ENCODE data around the gene USP27X. TPM values are rescaled to one million over a fixed set of nuclear protein-coding genes. Genes with fewer than 3 reads are reported as not detected.

The USP27X gene
- total RNA-seq, 2 donors from 2014 or later: 1.2 to 3.1 TPM

- ATAC-seq (no peak), DNase-seq (ENCODE audit: low spot score in 2 of 2) (no peak)
- Mint-ChIP-seq H3K36me3 (peaks cover 0 to 6% of the 10 kb centered on the region in 2 donors), H3K27ac (no peak overlapping the region), H3K9me3 (no peaks in the 10 kb centered on the region)
Measured at GRCh38 chrX:49877397-49878101, 1.7 kb upstream of the USP27X start.

- peak overlapping the region in 1 of 2 donors; percentile 67 for H3K27ac Mint-ChIP-seq
- ATAC-seq (no peak), DNase-seq (ENCODE audit: low spot score in 2 of 2) (no peak)
- H3K36me3 Mint-ChIP-seq: peaks cover 0 to 6% of the 10 kb centered on the region in 2 donors
- H3K9me3 Mint-ChIP-seq: no peaks in the 10 kb centered on the region
Measured at GRCh38 chrX:49878128-49878833, 1.0 kb upstream of the USP27X start.

GRCh38 chrX:49879656-49880277 lies 483 bp downstream of the USP27X start:
- ATAC-seq (peak in 1 of 2 donors; percentile 2), DNase-seq (ENCODE audit: low spot score in 2 of 2) (no peak)
- peaks cover 0 to 6% of the 10 kb centered on the region in 2 donors for H3K36me3 Mint-ChIP-seq

GRCh38 chrX:49880668-49881067 lies 1.4 kb downstream of the USP27X start:
- no peak for ATAC-seq
- peaks cover 0 to 6% of the 10 kb centered on the region in 2 donors for H3K36me3 Mint-ChIP-seq
- no peaks in the 10 kb centered on the region for H3K9me3 Mint-ChIP-seq
- no peak overlapping the region for H3K27ac Mint-ChIP-seq
- no peak for DNase-seq (ENCODE audit: low spot score in 2 of 2)

More at GRCh38 chrX:49879656-49880277, 483 bp downstream of the USP27X start:
- peak overlapping the region in 1 of 2 donors; percentile 30 for H3K27ac Mint-ChIP-seq
- no peaks in the 10 kb centered on the region for H3K9me3 Mint-ChIP-seq

- peaks cover 0 to 6% of the 10 kb centered on the region in 2 donors for H3K36me3 Mint-ChIP-seq
- H3K9me3 Mint-ChIP-seq: no peaks in the 10 kb centered on the region
- DNase-seq (ENCODE audit: low spot score in 2 of 2): peak in 1 of 2 donors; percentile 58
- peak; percentile 18 to 49 for ATAC-seq
- peak overlapping the region in 1 of 2 donors; percentile 8 for H3K27ac Mint-ChIP-seq
Measured at GRCh38 chrX:49884290-49884862, 5.1 kb downstream of the USP27X start.

GRCh38 chrX:49892542-49892941 lies 13.3 kb downstream of the USP27X start:
- no peak for ATAC-seq
- Mint-ChIP-seq H3K36me3 (peaks cover 9 to 10% of the 10 kb centered on the region in 2 donors), H3K9me3 (peaks cover 9% of the 10 kb centered on the region in 2 donors), H3K27ac (no peak overlapping the region)
- DNase-seq (ENCODE audit: low spot score in 2 of 2): no peak

- ATAC-seq: no peak
- Mint-ChIP-seq H3K27ac (no peak overlapping the region), H3K9me3 (peaks cover 9% of the 10 kb centered on the region in 2 donors), H3K36me3 (peaks cover 9 to 12% of the 10 kb centered on the region in 2 donors)
- DNase-seq (ENCODE audit: low spot score in 2 of 2): no peak
Measured at GRCh38 chrX:49896951-49897350, 17.7 kb downstream of the USP27X start.

GRCh38 chrX:49901048-49901447 lies 21.8 kb downstream of the USP27X start:
- Mint-ChIP-seq H3K9me3 (peaks cover 9% of the 10 kb centered on the region in 2 donors), H3K36me3 (peaks cover 9 to 12% of the 10 kb centered on the region in 2 donors), H3K27ac (no peak overlapping the region)
- DNase-seq (ENCODE audit: low spot score in 2 of 2) (no peak), ATAC-seq (no peak)

GRCh38 chrX:49910344-49910743 lies 31.1 kb downstream of the USP27X start:
- DNase-seq (ENCODE audit: low spot score in 2 of 2) (no peak), ATAC-seq (peak in 1 of 2 donors; percentile 38)
- peak overlapping the region in 1 of 2 donors; percentile 56 for H3K27ac Mint-ChIP-seq
- H3K36me3 Mint-ChIP-seq: no peaks in the 10 kb centered on the region
- no peaks in the 10 kb centered on the region for H3K9me3 Mint-ChIP-seq

- no peak for DNase-seq (ENCODE audit: low spot score in 2 of 2)
- Mint-ChIP-seq H3K36me3 (no peaks in the 10 kb centered on the region), H3K9me3 (no peaks in the 10 kb centered on the region), H3K27ac (no peak overlapping the region)
- ATAC-seq: no peak
Measured at GRCh38 chrX:49912086-49912485, 32.8 kb downstream of the USP27X start.

- no peak for DNase-seq (ENCODE audit: low spot score in 2 of 2)
- ATAC-seq: no peak
- Mint-ChIP-seq H3K36me3 (no peaks in the 10 kb centered on the region), H3K27ac (no peak overlapping the region), H3K9me3 (no peaks in the 10 kb centered on the region)
Measured at GRCh38 chrX:49912861-49913260, 33.6 kb downstream of the USP27X start.

- H3K9me3 Mint-ChIP-seq: no peaks in the 10 kb centered on the region
- ATAC-seq: peak; percentile 53 to 74
- peak in 1 of 2 donors; percentile 35 for DNase-seq (ENCODE audit: low spot score in 2 of 2)
- no peak overlapping the region for H3K27ac Mint-ChIP-seq
- H3K36me3 Mint-ChIP-seq: no peaks in the 10 kb centered on the region
Measured at GRCh38 chrX:49915361-49916222, 36.3 kb downstream of the USP27X start.

- H3K36me3 Mint-ChIP-seq: peaks cover 2% of the 10 kb centered on the region in 2 donors
- no peaks in the 10 kb centered on the region for H3K9me3 Mint-ChIP-seq
- ATAC-seq (no peak), DNase-seq (ENCODE audit: low spot score in 2 of 2) (peak in 1 of 2 donors; percentile 22)
- peak overlapping the region in 1 of 2 donors; percentile 60 for H3K27ac Mint-ChIP-seq
Measured at GRCh38 chrX:49919617-49920016, 40.3 kb downstream of the USP27X start.

GRCh38 chrX:49921109-49921508 lies 41.8 kb downstream of the USP27X start:
- H3K36me3 Mint-ChIP-seq: peaks cover 6 to 7% of the 10 kb centered on the region in 2 donors
- ATAC-seq: no peak

GRCh38 chrX:49922291-49923241 lies 43.3 kb downstream of the USP27X start, which contains the start of gene CLCN5:
Gene CLCN5, plus strand, starts transcription at chrX:49922596. Its CDS starts 2,703 bp downstream, at chrX:49925299.
- H3K27ac Mint-ChIP-seq: peak within 1 kb of the TSS; percentile 64 to 65
- H3K9me3 Mint-ChIP-seq: no peaks in the 10 kb centered on the region
- DNase-seq (ENCODE audit: low spot score in 2 of 2) (peak; percentile 87 to 94), ATAC-seq (peak; percentile 97 to 98)
- H3K36me3 Mint-ChIP-seq: peaks cover 11 to 14% of the 10 kb centered on the region in 2 donors

More at GRCh38 chrX:49921109-49921508, 41.8 kb downstream of the USP27X start:
- DNase-seq (ENCODE audit: low spot score in 2 of 2): no peak
- no peaks in the 10 kb centered on the region for H3K9me3 Mint-ChIP-seq
- no peak overlapping the region for H3K27ac Mint-ChIP-seq

Measured in activated naive CD4-positive, alpha-beta T cell treated with anti-CD3 and anti-CD28 coated beads, Interleukin-2, amount 50 U/mL, for 72 hours (primary cell).